PC-3 (cell line): ENCODE results near the gene NR1I3. TPM values are rescaled to one million over a fixed set of nuclear protein-coding genes. Genes with fewer than 3 reads are reported as not detected.
"Not testable (repeated sequence)": the region's sequence is repeated elsewhere in the genome, so short reads cannot be mapped to it uniquely, and the experiment has no call there.

Source experiments
- ATAC-seq: fragments of 200-7000 bp; cut with Tn5 transposase; 2 replicates; pipeline ENCODE4 v1.9.1; 2020; ENCODE audit warnings: mild to moderate bottlenecking, moderate library complexity
- BruUV-seq: library from RNA; stranded (reverse); fragments of 400-500 nt; replicated peaks from 2 replicates; lab custom pipeline; 2021; lab: Mats Ljungman, UMichigan
- CTCF ChIA-PET: fragments of 300-600 bp; sonication (Branson Sonifier 250); formaldehyde crosslinking; loops from one replicate; lab custom pipeline; 2022; ENCODE audit warnings: antibody characterized with exemption; lab: Charles Lee
- POLR2A ChIA-PET: fragments of 300-600 bp; sonication (Branson Sonifier 250); formaldehyde crosslinking; loops from one replicate; lab custom pipeline; 2022; ENCODE audit warnings: antibody characterized with exemption; ENCODE audit not compliant: unreplicated experiment; lab: Charles Lee
- DNase-seq: peaks from one replicate; pipeline ENCODE4 v3.0.0-alpha.2; 2015
- H2AFZ ChIP-seq: fragments of 300-600 bp; sonication (generic); 2 replicates; pipeline ENCODE4 v1.6.0; 2016; ENCODE audit warnings: antibody characterized with exemption, low read length
- H3F3A ChIP-seq: fragments of 300-600 bp; sonication (generic); one replicate; pipeline ENCODE4 v1.6.0; 2017; ENCODE audit warnings: antibody characterized with exemption, low read length, control low read depth, mild to moderate bottlenecking; ENCODE audit not compliant: unreplicated experiment
- H3K27ac ChIP-seq: fragments of 300-600 bp; sonication (generic); 2 replicates; pipeline ENCODE4 v1.5.1; 2016; ENCODE audit warnings: mild to moderate bottlenecking, low read length
- H3K27me3 ChIP-seq: fragments of 300-600 bp; sonication (generic); 2 replicates; pipeline ENCODE4 v1.6.1; 2016; ENCODE audit warnings: low read length, mixed read lengths
- H3K36me3 ChIP-seq: fragments of 300-600 bp; sonication (generic); 2 replicates; pipeline ENCODE4 v1.6.1; 2016; ENCODE audit warnings: low read depth, mixed run types, low read length, mixed read lengths
- H3K4me1 ChIP-seq: fragments of 300-600 bp; sonication (generic); 2 replicates; pipeline ENCODE4 v1.5.1; 2016; ENCODE audit warnings: low read length; ENCODE audit not compliant: insufficient read depth
- H3K4me2 ChIP-seq: fragments of 300-600 bp; sonication (generic); 2 replicates; pipeline ENCODE4 v1.6.0; 2016; ENCODE audit warnings: low read length
- H3K4me3 ChIP-seq: fragments of 300-600 bp; sonication (generic); 2 replicates; pipeline ENCODE4 v1.5.1; 2016; ENCODE audit warnings: mild to moderate bottlenecking, low read length, mixed read lengths
- H3K79me2 ChIP-seq: fragments of 300-600 bp; sonication (generic); 2 replicates; pipeline ENCODE4 v1.6.1; 2017; ENCODE audit warnings: low read length, mixed read lengths
- H3K9ac ChIP-seq: fragments of 300-600 bp; sonication (generic); 2 replicates; pipeline ENCODE4 v1.6.0; 2016; ENCODE audit warnings: mild to moderate bottlenecking, low read length
- H3K9me2 ChIP-seq: fragments of 300-600 bp; sonication (generic); replicated peaks from 2 replicates; pipeline ENCODE4 v1.6.1; 2016; ENCODE audit warnings: mixed run types, low read length, mixed read lengths
- H3K9me3 ChIP-seq: fragments of 300-600 bp; sonication (generic); 2 replicates; pipeline ENCODE4 v1.6.1; 2016; ENCODE audit warnings: low read length, mixed read lengths
- H4K20me1 ChIP-seq: fragments of 300-600 bp; sonication (generic); 2 replicates; pipeline ENCODE4 v1.6.1; 2016; ENCODE audit warnings: low read length, mixed read lengths
- EZH2 ChIP-seq: fragments of 300-600 bp; sonication (generic); IDR thresholded peaks from one replicate; pipeline ENCODE4 v1.6.1; 2017; ENCODE audit warnings: antibody characterized with exemption, mild to moderate bottlenecking, low read length; ENCODE audit not compliant: unreplicated experiment
- EZH2phosphoT487 ChIP-seq: fragments of 300-600 bp; sonication (generic); IDR thresholded peaks from 2 replicates; pipeline ENCODE4 v1.6.1; 2018; ENCODE audit warnings: mild to moderate bottlenecking, antibody characterized with exemption, low read length, borderline replicate concordance
- intact Hi-C: fragments of 100-400 bp; cut with micrococcal nuclease; formaldehyde crosslinking; loops from 2 replicates; pipeline ENCODE4 v1.9.0; 2023
- total RNA-seq: library from RNA; depleted of rRNA; stranded (reverse); fragments of >200 nt; gene quantifications from 2 replicates; pipeline ENCODE4 v1.2.3, GENCODE V29; 2014
- TF ChIP-seq, protein P1 (sequence below): fragments of 300-600 bp; sonication (generic); conservative IDR thresholded peaks from 2 replicates; pipeline ENCODE4 v1.5.1; 2017; ENCODE audit warnings: antibody characterized with exemption, low read depth, mild to moderate bottlenecking, low read length

Gene NR1I3
- total RNA-seq, 1 experiment from 2014 or later: not detected

DNA sequence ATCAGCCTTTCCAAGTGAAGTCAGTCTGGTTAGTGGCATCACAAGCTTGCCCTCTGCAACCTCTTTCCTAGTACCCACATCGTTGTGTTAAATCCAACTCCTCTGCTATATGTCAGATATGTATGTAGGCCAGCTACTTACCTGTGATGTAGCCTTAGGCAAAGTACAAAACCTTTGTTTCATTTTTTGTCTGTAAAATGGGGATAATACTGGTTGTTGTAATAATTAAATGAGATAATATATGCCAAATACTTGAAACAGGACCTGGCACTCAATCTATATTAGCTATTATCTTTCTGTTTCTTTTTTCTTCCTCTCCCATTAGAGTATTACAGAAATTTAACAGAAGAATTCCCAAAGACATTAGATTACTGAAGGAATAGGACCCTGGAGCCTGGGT lies 21.8 kb upstream of the NR1I3 start:
- no peaks in the 10 kb centered on the region for H3K4me1 ChIP-seq
- TF ChIP-seq EZH2: no peak
- no peak overlapping the region for H3K27ac ChIP-seq
- H2AFZ ChIP-seq: no peak overlapping the region
- ATAC-seq (no peak), DNase-seq (no peak)
- peaks cover 27% of the 10 kb centered on the region for H3K27me3 ChIP-seq
- no peak overlapping the region for H3K4me3 ChIP-seq
- H3K4me2 ChIP-seq: no peak overlapping the region
- ChIA-PET CTCF (no interaction called here), POLR2A (no interaction called here)
- peaks cover 6% of the 10 kb centered on the region; the same call in 1 of the 2 replicates for H3K9me3 ChIP-seq
- no peaks in the 10 kb centered on the region for H4K20me1 ChIP-seq
- no peaks in the 10 kb centered on the region for H3K36me3 ChIP-seq
- H3K79me2 ChIP-seq: no peaks in the 10 kb centered on the region
- no peak overlapping the region for H3K9ac ChIP-seq
- BruUV-seq: no TSS peak
- no peaks in the 10 kb centered on the region for H3F3A ChIP-seq
- H3K9me2 ChIP-seq: no peaks in the 10 kb centered on the region
- intact Hi-C loops: no loop called here

DNA sequence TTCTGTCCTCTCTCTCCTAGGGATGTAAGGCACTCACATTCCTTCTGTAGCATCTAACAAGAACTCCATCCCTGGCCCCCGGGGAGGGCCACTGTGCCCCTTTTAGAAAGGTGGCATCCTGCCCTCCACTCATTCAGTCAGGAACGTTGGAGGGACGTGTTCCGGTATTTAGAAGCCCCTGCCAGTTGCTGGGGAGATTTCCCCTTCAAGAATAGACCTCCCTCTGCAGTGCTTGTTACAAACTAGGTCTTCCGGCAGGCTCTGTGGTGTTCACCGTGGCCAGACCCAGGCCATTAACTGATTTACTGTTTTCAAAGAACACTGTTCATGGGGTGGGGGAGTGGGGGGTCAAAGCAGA lies 21.3 kb upstream of the NR1I3 start:
- H3K4me3 ChIP-seq: no peak overlapping the region
- no peak overlapping the region for H2AFZ ChIP-seq
- H3K9me3 ChIP-seq: peaks cover 6% of the 10 kb centered on the region; the same call in 1 of the 2 replicates
- no TSS peak for BruUV-seq
- DNase-seq (no peak), ATAC-seq (no peak)
- H3K4me2 ChIP-seq: no peak overlapping the region
- TF ChIP-seq EZH2phosphoT487: no peak
- TF ChIP-seq EZH2: no peak
- TF ChIP-seq, protein P1, sequence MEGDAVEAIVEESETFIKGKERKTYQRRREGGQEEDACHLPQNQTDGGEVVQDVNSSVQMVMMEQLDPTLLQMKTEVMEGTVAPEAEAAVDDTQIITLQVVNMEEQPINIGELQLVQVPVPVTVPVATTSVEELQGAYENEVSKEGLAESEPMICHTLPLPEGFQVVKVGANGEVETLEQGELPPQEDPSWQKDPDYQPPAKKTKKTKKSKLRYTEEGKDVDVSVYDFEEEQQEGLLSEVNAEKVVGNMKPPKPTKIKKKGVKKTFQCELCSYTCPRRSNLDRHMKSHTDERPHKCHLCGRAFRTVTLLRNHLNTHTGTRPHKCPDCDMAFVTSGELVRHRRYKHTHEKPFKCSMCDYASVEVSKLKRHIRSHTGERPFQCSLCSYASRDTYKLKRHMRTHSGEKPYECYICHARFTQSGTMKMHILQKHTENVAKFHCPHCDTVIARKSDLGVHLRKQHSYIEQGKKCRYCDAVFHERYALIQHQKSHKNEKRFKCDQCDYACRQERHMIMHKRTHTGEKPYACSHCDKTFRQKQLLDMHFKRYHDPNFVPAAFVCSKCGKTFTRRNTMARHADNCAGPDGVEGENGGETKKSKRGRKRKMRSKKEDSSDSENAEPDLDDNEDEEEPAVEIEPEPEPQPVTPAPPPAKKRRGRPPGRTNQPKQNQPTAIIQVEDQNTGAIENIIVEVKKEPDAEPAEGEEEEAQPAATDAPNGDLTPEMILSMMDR: no peak
- H3K9me2 ChIP-seq: no peaks in the 10 kb centered on the region
- no peaks in the 10 kb centered on the region for H3K36me3 ChIP-seq
- CTCF ChIA-PET: no interaction called here
- no peaks in the 10 kb centered on the region for H4K20me1 ChIP-seq
- no peaks in the 10 kb centered on the region for H3K79me2 ChIP-seq
- intact Hi-C loops: no loop called here
- POLR2A ChIA-PET: no interaction called here
- no peaks in the 10 kb centered on the region for H3K4me1 ChIP-seq
- H3K27me3 ChIP-seq: peaks cover 27% of the 10 kb centered on the region
- H3K9ac ChIP-seq: no peak overlapping the region
- no peaks in the 10 kb centered on the region for H3F3A ChIP-seq
- no peak overlapping the region for H3K27ac ChIP-seq

DNA sequence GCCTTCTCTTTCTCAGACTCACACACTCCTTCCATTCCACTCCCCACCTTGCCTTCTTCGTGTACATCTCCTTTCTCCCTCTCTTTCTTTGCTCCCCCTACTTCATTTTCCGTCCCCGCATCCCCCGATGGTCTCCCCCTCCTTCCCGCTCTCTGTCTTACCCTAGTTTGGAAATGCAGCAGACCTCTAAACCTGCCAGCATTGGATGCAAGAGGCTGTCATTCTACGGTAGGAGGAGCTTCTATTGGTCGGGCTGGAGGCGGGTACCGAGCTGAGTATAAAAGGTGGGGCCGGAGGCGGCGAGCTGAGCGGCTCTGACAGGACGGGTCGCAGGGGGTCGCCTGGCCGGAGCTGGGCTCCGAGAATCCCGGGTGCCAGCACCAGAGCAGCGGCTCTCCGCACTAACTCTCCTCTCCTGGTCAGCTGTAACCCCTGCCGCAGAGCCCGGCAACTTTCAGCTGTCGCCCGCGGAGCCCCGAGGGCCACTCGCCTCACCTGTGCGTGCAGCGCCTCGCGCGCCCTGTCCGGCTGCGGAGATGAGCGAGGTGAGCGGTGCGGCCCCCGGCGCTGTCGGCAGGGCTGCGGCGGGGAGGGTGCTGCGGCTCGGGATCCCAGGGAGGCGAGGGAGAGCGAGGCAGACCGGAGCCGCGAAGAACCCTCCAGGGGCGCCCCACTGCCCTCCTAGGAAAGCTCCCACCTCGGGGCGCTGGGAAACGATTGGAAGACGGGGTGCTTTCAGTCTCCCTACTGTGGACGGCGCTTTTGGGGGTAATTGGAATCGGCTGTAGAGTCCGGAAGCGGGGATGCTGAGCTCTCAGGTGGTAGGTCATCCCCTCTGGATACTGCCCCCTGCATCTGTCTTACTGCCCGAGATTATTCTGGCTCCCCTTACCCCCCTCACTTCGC lies 20.7 kb upstream of the NR1I3 start, which contains the start of gene PCP4L1:
TSS of gene PCP4L1 (plus strand) at position 307 of the 906 bp plus-strand sequence. CDS start at position 537, 230 bp downstream.
- H4K20me1 ChIP-seq: no peaks in the 10 kb centered on the region
- no peaks in the 10 kb centered on the region for H3K4me1 ChIP-seq
- DNase-seq (peak; percentile 40), ATAC-seq (peak; percentile 82)
- no peaks in the 10 kb centered on the region for H3K9me2 ChIP-seq
- TF ChIP-seq EZH2 (no peak), EZH2phosphoT487 (no peak)
- TF ChIP-seq, protein P1: no peak
- H3F3A ChIP-seq: no peaks in the 10 kb centered on the region
- peaks cover 27% of the 10 kb centered on the region for H3K27me3 ChIP-seq
- no peak within 1 kb of the TSS for H3K27ac ChIP-seq
- peaks cover 6% of the 10 kb centered on the region; the same call in 1 of the 2 replicates for H3K9me3 ChIP-seq
- H2AFZ ChIP-seq: peak within 1 kb of the TSS; percentile 80
- CTCF ChIA-PET: interaction anchor here (0.5 to 0.7 kb wide), 2 partner anchors 33 to 43 kb away, joined by 5 to 6 read pairs; partner anchors contain the start of gene TOMM40L
- H3K4me2 ChIP-seq: peak within 1 kb of the TSS; percentile 83
- H3K9ac ChIP-seq: no peak within 1 kb of the TSS
- no TSS peak for BruUV-seq
- peak within 1 kb of the TSS; percentile 57 for H3K4me3 ChIP-seq
- H3K79me2 ChIP-seq: no peaks in the 10 kb centered on the region
- no peaks in the 10 kb centered on the region for H3K36me3 ChIP-seq
- POLR2A ChIA-PET: no interaction called here
- intact Hi-C loops: no loop called here

DNA sequence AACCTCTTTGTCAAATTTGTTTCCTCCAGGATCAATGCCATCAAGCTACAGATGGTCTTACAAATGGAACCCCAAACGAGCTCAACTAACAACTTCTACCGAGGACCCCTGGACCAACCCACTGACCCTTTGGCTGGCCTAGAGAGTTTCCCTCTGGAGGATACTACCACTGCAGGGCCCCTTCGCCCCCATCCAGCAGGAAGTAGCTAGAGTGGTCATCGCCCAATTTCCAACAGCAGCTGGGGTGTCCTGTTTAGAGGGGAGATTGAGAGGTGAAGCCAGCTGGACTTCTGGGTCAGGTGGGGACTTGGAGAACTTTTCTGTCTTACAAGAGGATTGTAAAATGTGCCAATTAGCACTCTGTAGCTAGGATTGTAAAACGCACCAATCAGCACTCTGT lies 19.1 kb upstream of the NR1I3 start:
- POLR2A ChIA-PET: not testable (repeated sequence)

More for the DNA sequence above, 19.1 kb upstream of the NR1I3 start:
- BruUV-seq, DNase-seq, intact Hi-C loops, H3K4me2 ChIP-seq, H3K9me2 ChIP-seq, H3K9ac ChIP-seq, H3K27ac ChIP-seq, H3K4me1 ChIP-seq, H2AFZ ChIP-seq, ATAC-seq, H3K79me2 ChIP-seq, H3K9me3 ChIP-seq, H3F3A ChIP-seq, H4K20me1 ChIP-seq, CTCF ChIA-PET, H3K36me3 ChIP-seq, H3K4me3 ChIP-seq: not testable (repeated sequence)
- peaks cover 27% of the 10 kb centered on the region for H3K27me3 ChIP-seq
